ENCODE data around the gene UFSP2.

UFSP2 gene

GRCh38 chr4:185435466-185435865 is 9.7 kb upstream of the UFSP2 start:
- no peak overlapping the region for H3K4me3 ChIP-seq

DNA sequence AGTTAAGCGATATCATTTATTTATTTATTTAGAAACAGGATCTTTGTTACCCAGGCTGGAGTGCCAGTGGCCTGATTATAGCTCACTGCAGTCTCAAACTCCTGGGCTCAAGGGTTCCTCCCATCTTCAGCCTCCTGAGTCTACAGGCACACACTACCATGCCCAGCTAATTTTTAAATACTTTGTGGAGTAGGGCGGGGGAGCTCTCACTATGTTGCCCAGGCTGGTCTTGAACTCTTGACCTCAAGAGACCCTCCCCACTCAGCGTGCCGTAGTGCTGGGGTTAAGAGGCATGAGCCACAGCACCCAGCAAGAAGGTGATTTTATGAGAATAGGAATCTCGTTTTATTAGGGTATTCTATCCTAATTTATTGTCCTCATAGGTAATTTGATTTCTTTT is 3.9 kb upstream of the UFSP2 start:
- no peak overlapping the region for H3K27ac ChIP-seq
- H3K4me3 ChIP-seq = no peak overlapping the region

More at GRCh38 chr4:185435466-185435865, 9.7 kb upstream of the UFSP2 start:
- no peak overlapping the region for H3K27ac ChIP-seq

DNA sequence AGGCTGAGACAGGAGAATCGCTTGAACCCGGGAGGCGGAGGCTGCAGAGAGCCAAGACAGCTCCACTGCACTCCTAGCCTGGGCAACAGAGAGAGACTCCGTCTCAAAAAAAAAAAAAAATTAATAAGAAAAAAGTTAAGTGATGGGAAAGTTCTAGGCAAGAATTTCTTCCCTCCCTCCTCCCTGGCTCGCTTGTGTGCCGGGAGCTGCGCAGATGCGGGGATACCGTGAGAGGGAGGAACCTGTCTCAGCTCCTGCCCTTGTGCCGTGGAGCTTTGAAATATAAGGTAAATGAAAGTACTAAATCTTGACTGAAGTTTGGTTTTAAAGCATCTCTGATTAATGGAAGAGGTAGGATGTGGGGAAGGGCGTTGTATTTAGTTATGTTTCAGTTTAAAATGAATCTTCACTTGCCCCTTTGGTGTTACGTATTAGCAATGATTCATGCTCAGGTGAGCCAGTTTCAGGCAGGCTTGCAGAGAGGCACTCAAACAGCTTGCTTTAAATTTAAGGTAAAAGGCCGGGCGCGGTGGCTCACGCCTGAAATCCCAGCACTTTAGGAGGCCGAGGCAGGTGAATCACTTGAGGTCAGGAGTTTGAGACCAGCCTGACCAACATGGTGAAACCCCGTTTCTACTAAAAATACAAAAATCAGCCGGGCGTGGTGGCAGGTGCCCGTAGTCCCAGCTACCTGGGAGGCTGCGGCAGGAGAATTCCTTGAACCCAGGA is 1.4 kb upstream of the UFSP2 start:
- H3K27ac ChIP-seq = no peak overlapping the region
- no peak overlapping the region for H3K4me3 ChIP-seq

GRCh38 chr4:185424905-185425646 is 688 bp downstream of the UFSP2 start:
- Histone ChIP-seq H3K27ac (peak overlapping the region; percentile 88 to 100 (median 99)), H3K4me3 (peak overlapping the region; percentile 52 to 92 (median 79))

DNA sequence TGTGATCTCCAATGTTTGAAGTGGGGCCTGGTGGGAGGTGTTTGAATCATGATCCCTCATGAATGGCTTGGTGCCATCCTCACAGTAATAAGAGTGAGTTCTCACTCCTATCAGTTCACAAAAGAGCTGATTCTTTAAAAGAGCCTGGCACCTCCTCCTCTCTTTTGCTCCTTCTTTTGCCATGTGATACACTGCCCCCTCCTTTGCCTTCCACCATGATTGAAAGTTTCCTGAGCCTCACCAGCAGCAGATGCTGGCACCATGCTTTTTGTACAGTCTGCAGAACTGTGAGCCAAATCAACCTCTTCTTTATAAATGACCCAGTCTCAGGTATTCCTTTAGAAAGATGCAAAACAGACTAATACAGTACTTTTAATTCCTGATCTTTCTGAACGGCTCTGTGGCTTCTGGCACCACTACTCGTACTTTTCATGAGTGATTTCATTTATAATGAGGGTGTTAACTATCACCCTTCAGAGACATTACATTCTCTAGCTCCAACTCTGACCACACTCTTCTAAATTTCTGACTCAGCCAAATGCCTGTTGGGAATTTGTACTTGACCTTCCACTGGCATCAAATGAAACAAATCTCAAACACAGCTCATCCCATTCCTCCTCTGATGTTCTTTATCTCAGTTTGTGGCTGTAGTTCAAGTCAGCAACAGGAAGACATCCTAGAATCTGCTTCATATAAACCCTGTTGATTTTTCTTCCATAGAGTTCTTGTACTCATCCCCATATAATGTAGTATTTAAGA is 4.2 kb downstream of the UFSP2 start:
- no peak overlapping the region for H3K27ac ChIP-seq
- H3K4me3 ChIP-seq = no peak overlapping the region

DNA sequence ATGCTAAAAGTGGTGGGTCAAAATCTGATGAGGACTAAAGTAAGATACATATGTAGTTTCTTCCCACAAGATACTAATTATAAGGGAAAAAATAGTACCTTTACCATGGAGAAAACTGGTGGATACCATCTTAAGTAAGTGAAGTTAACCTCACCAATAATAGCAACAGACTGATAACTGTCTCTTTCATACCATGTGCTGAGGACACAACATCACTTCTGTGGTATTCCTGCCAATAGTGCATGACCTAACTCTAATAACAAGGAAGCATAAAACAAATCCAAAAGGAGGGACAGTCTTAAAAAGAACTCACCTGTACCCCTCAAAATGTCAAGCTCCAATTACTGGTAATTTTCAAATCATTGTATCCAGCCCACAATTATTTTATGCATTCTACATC is 8.8 kb downstream of the UFSP2 start:
- Histone ChIP-seq H3K4me3 (no peak overlapping the region), H3K27ac (no peak overlapping the region)

- Histone ChIP-seq H3K27ac (no peak overlapping the region), H3K4me3 (no peak overlapping the region)
These were observed 13.4 kb downstream of the UFSP2 start for GRCh38 chr4:185412412-185412811.

GRCh38 chr4:185411849-185412248 is 13.9 kb downstream of the UFSP2 start:
- Histone ChIP-seq H3K27ac (no peak overlapping the region), H3K4me3 (no peak overlapping the region)

DNA sequence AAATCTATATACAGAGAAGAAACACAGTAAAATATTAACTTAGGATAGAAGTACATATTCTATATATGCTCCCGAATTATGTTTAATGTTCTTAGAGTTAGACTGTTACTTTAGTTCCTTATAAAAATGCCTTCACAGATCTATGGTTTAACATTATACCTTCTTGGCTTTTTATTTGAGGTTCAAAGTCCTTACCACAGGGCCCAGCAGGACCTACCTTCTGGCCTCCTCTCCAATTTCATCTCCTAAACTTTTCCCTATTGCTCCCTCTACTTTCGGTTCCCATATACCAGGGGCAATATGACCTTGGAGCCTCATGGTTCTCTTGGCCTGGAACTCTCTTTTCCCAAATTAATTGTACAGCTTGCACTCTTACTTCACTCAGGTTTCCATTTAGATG is 17.3 kb downstream of the UFSP2 start:
- no peak overlapping the region for H3K4me3 ChIP-seq
- H3K27ac ChIP-seq = no peak overlapping the region

DNA sequence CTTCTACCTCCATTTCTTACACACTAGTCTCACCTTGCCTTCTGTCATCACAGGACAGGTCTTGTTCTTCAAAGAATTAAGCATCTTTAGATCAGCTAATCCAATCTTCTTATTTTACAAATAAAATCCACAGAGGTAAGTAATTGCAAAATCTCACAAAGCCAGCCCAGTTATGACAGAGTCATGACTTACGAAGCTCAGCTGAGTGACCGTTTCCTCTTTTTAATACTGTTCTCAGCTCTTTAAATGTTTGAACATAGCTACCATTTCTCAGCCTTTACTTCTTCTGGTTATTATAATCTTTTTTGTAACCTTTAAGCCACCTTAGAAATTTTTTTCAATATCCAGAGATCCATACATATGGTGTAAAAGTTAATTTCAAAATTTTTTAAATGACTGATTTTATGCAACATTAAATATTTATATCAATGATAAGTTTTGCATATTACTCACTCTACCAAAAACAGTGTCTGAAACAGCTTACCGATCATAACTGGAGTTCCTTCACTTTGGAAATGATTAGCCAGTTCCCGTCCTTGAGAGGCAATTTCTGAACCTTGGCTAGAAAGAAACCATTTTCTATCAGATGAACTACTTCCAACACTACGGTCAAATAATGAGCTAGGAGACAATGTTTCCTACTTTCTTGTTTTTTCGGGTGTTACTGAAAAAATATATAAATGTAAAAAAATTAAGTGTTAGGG is 20.3 kb downstream of the UFSP2 start:
- no peak overlapping the region for H3K27ac ChIP-seq
- H3K4me3 ChIP-seq = no peak overlapping the region

- no peak overlapping the region for H3K27ac ChIP-seq
- H3K4me3 ChIP-seq = no peak overlapping the region
These were observed 21.7 kb downstream of the UFSP2 start for GRCh38 chr4:185404031-185404430.

GRCh38 chr4:185399466-185399865 is 26.3 kb downstream of the UFSP2 start:
- H3K27ac ChIP-seq = peak overlapping the region in 4 of 21 experiments; percentile 11 to 47 (median 26)
- no peak overlapping the region for H3K4me3 ChIP-seq

- peak overlapping the region in 4 of 21 experiments; percentile 11 to 55 (median 33) for H3K27ac ChIP-seq
- no peak overlapping the region for H3K4me3 ChIP-seq
These were observed 27.1 kb downstream of the UFSP2 start for GRCh38 chr4:185398618-185399017.

DNA sequence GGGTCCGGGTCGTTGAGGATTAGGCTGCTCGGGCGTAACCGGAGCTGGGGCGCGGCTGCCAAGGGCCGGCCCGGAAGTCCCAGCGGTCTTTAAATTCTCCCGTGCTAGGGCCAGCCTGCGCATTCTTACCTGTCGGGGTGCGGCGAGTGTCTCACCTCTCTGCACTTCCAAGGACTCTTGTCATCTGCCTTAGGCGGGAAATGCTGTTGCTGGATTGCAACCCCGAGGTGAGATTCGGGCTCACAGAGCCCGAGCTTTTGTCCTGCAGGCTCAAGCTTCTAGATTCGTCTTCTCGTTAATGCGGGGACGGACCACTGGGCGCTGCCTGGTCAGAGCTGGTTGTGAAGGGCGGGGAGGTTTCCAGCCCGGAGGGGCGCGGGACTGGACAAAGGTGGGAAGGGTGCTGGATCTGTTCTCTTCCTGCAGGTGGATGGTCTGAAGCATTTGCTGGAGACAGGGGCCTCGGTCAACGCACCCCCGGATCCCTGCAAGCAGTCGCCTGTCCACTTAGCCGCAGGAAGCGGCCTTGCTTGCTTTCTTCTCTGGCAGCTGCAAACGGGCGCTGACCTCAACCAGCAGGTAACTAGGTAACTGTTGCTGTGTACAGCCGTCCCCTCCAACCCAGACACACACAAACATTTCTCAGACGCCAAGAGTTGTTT is 28.9 kb downstream of the UFSP2 start, which contains the start of gene ANKRD37:
Gene ANKRD37, plus strand, starts transcription at position 118 of the 662 bp plus-strand sequence. Its CDS starts 83 bp downstream, at position 201.
- H3K4me3 ChIP-seq = peak within 1 kb of the TSS; percentile 59 to 75 (median 70)
- H3K27ac ChIP-seq = peak within 1 kb of the TSS; percentile 92 to 100 (median 98)

- peak overlapping the region; percentile 59 to 75 (median 70) for H3K4me3 ChIP-seq
These were observed 29.6 kb downstream of the UFSP2 start for GRCh38 chr4:185395956-185396723.

DNA sequence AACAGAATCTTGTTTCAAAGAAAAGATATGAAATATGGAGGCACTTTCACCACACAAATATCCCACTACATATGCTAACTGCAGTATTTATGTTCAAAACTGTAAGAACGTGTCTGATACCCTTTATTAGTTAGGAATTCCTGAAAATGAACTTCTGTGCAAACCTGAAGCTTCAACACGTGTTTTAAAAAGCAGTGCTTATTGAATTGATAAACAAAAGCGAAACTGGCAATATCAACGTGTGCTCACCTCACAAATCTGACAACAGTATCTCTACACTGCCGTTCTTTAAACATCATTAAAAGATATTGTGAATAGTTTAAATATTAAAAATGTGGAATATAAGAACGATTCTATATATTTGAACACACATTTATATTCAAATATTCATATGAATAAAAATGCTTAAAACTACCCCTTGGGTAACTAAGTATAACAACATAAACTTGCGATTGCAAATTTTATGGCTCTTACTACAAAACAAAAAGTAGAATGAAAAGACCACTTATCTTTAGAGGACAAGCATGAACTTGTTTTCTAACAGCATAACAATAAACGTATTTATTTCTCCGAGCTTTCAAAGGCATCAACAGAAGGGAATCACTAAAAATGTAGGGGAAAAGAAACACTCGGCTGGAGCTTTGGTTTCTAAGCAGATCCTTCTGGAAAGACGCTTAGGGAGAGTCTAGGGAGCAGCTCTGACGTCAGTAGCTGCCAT is 30.4 kb downstream of the UFSP2 start, which contains the start of gene LRP2BP:
Gene LRP2BP, minus strand, starts transcription at position 687 of the 718 bp plus-strand sequence. CDS start 17,738 bp downstream, outside the sequence.
- Histone ChIP-seq H3K4me3 (peak within 1 kb of the TSS; percentile 59 to 75 (median 70)), H3K27ac (peak within 1 kb of the TSS; percentile 92 to 100 (median 98))

More at GRCh38 chr4:185395956-185396723, 29.6 kb downstream of the UFSP2 start:
- H3K27ac ChIP-seq = peak overlapping the region; percentile 92 to 100 (median 98)

GRCh38 chr4:185394568-185395237 is 31.1 kb downstream of the UFSP2 start:
- peak overlapping the region; percentile 59 to 75 (median 70) for H3K4me3 ChIP-seq
- H3K27ac ChIP-seq = peak overlapping the region in 17 of 21 experiments; percentile 94 to 100 (median 98)

All from skin epidermis (tissue), 12 donors.